Ovary (tissue), 9 donors: ENCODE results near the gene CELF2. TPM values are rescaled to one million over a fixed set of nuclear protein-coding genes. Genes with fewer than 3 reads are reported as not detected.

ENCODE experiments used
- DNase-seq, 5 donors: peaks; one replicate each; pipeline ENCODE4 v3.0.0-alpha.2; 2019 to 2020
- H3K27ac ChIP-seq, 2 donors: fragments of 200-600 bp; one replicate each; pipeline versions ENCODE4 v1.5.1 to v1.8.0; 2019 to 2022
- H3K27me3 ChIP-seq: fragments of 200-600 bp; one replicate; pipeline ENCODE4 v1.8.0; 2022
- H3K36me3 ChIP-seq: fragments of 200-600 bp; sonication (generic); one replicate; pipeline ENCODE4 v1.5.1; 2019
- H3K4me1 ChIP-seq: one replicate; pipeline ENCODE4 v1.8.1; 2013; ENCODE audit warnings: mild to moderate bottlenecking, moderate library complexity; ENCODE audit not compliant: insufficient read depth
- H3K4me3 ChIP-seq: fragments of 200-600 bp; sonication (generic); one replicate; pipeline ENCODE4 v1.5.1; 2017
- H3K9me3 ChIP-seq, 2 donors: fragments of 200-600 bp in 1 of 2; sonication (generic) in 1 of 2; one replicate each; pipeline versions ENCODE4 v1.5.1 to v1.8.1; 2013 to 2019; ENCODE audit warnings: mild to moderate bottlenecking in 1 of 2, moderate library complexity in 1 of 2
- CTCF ChIP-seq, 3 donors: fragments of 450-650 bp in 2 of 3; fragments of 200-600 bp in 1 of 3; IDR thresholded peaks; one replicate each; pipeline versions ENCODE4 v1.5.1 to v1.8.0; 2016 to 2022; ENCODE audit warnings: antibody characterized with exemption in 3 of 3, mild to moderate bottlenecking in 1 of 3
- EP300 ChIP-seq: sonication (generic); formaldehyde crosslinking; IDR thresholded peaks from one replicate; pipeline ENCODE4 v1.6.1; 2017; ENCODE audit warnings: antibody characterized with exemption
- POLR2A ChIP-seq: fragments of 450-650 bp; IDR thresholded peaks from one replicate; pipeline ENCODE4 v1.6.1; 2017; ENCODE audit warnings: antibody characterized with exemption, mild to moderate bottlenecking, moderate library complexity
- WGBS, 3 donors: extraction: QIAGEN DNeasy Blood & Tissue Kit in 1 of 3; methylation state at CpG; one replicate each; pipeline versions ENCODE4 v1.1.5 to v1.1.7; 2013 to 2017; 5-methylcytosine and 5-hydroxymethylcytosine counted together
- intact Hi-C, 4 donors: fragments of 100-400 bp; cut with DNase I; formaldehyde crosslinking; loops; one replicate each; pipeline versions ENCODE4 v1.11.0 to v1.15.1; 2022 to 2023
- polyA plus RNA-seq, 2 donors: library from polyadenylated mRNA; stranded (reverse); fragments of 200-250 nt in 1 of 2; fragments of 350-450 nt in 1 of 2; fragmentation: Illumina TruSeq in 1 of 2; extraction: RNeasy Lipid Tissue Mini Kit (QIAGEN cat#74804) in 1 of 2; gene quantifications; one replicate each; pipeline ENCODE4 v1.2.3, GENCODE V29; 2013 to 2014
- total RNA-seq, 7 donors: library from RNA; depleted of rRNA in 2 of 7; stranded (reverse); fragments of >200 nt in 2 of 7; fragmentation: NEBNext Ultra II Directional in 3 of 7; extraction: Animal tissue kit (Norgen Biotek cat#: 25700) in 3 of 7; gene quantifications; one replicate each; pipeline versions ENCODE4 v1.1.0 to v1.2.4, GENCODE V29; 2016 to 2023
- donor health status: DM: no; HTN: no; CAD: no; lungs with moderate emphysema.
- donor health status: DM: no; HTN: no; CAD: no.
- donor health status: Bipolar disorder and iron deficiency.
- donor health status: DM: yes; HTN: yes; CAD: no.
- donor health status: DM: no; HTN: no; CAD: no.
- donor health status: DM: yes; HTN: yes; CAD: no.

CELF2 gene
- total and polyA plus RNA-seq, 9 donors = 38.8 to 107 (median 69.0) TPM

GRCh38 chr10:10992961-10993714, 24.5 kb upstream of the CELF2 start:
- H3K4me3 ChIP-seq = no peak overlapping the region
- WGBS, 3 donors = 92 to 97% (median 94%) methylated on average over 3 of the region's 3 CpGs
- H3K36me3 ChIP-seq = no peaks in the 10 kb centered on the region
- no peak for DNase-seq
- H3K4me1 ChIP-seq = no peaks in the 10 kb centered on the region
- H3K9me3 ChIP-seq = no peaks in the 10 kb centered on the region
- TF ChIP-seq CTCF (IDR thresholded peaks at IDR 0.05) (no peak), POLR2A (no peak), EP300 (no peak)
- H3K27me3 ChIP-seq = no peaks in the 10 kb centered on the region
- intact Hi-C loops = no loop called here
- no peak overlapping the region for H3K27ac ChIP-seq

DNA sequence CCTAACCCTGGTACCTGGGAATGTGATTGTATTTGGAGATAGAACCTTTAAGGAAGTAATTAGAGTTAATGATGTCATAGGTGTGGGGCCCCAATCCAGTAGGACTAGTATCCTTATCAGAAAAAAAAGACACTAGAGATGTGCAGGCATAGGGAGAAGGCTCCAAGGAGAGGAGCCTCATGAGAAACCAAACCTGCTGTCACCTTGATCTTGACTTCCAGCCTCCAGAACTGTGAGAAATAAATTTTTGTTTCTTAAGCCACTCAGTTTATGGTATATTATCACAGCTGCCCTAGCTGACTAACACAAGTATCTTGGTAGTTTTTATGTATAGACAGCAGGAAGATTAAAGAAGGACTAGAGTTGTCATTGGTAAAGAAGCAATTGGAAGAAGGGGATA, 23.9 kb upstream of the CELF2 start:
- no peaks in the 10 kb centered on the region for H3K27me3 ChIP-seq
- intact Hi-C loops = no loop called here

GRCh38 chr10:10994360-10994759, 23.3 kb upstream of the CELF2 start:
- no peak for TF ChIP-seq CTCF (IDR thresholded peaks at IDR 0.05)
- no peak for TF ChIP-seq EP300
- no peak for TF ChIP-seq POLR2A
- no peaks in the 10 kb centered on the region for H3K9me3 ChIP-seq
- no peak overlapping the region for H3K27ac ChIP-seq
- no peak for DNase-seq
- no peaks in the 10 kb centered on the region for H3K27me3 ChIP-seq
- no peaks in the 10 kb centered on the region for H3K4me1 ChIP-seq
- intact Hi-C loops = no loop called here
- 85 to 88% (median 88%) methylated on average over 2 of the region's 2 CpGs for WGBS, 3 donors
- no peaks in the 10 kb centered on the region for H3K36me3 ChIP-seq
- H3K4me3 ChIP-seq = no peak overlapping the region

More for the DNA sequence above, 23.9 kb upstream of the CELF2 start:
- Histone ChIP-seq H3K36me3 (no peaks in the 10 kb centered on the region), H3K9me3 (no peaks in the 10 kb centered on the region), H3K27ac (no peak overlapping the region), H3K4me3 (no peak overlapping the region), H3K4me1 (no peaks in the 10 kb centered on the region)
- TF ChIP-seq CTCF (IDR thresholded peaks at IDR 0.05) (no peak), POLR2A (no peak), EP300 (no peak)
- no peak for DNase-seq

- intact Hi-C loops = no loop called here
- 89 to 93% (median 91%) methylated on average over 5 of the region's 5 CpGs for WGBS, 3 donors
- no peaks in the 10 kb centered on the region for H3K27me3 ChIP-seq
- no peak for DNase-seq
- no peaks in the 10 kb centered on the region for H3K36me3 ChIP-seq
- H3K9me3 ChIP-seq = no peaks in the 10 kb centered on the region
- H3K4me3 ChIP-seq = no peak overlapping the region
- H3K4me1 ChIP-seq = no peaks in the 10 kb centered on the region
- TF ChIP-seq CTCF (IDR thresholded peaks at IDR 0.05) = no peak
- TF ChIP-seq EP300 = no peak
- no peak for TF ChIP-seq POLR2A
- H3K27ac ChIP-seq = no peak overlapping the region
Observed at GRCh38 chr10:10995120-10995519, 22.6 kb upstream of the CELF2 start.
